ENCODE measurements around the gene RFC2. TPM values are rescaled to one million over a fixed set of nuclear protein-coding genes. Genes with fewer than 3 reads are reported as not detected.

RFC2 gene
- polyA plus RNA-seq, 1 experiment: 11.3 TPM

- POLR2A ChIA-PET: interaction anchor here (0.5 kb wide), 1 partner anchor 14 kb away, joined by 3 read pairs; no protein-coding TSS in a partner anchor
- CTCF ChIA-PET: interaction anchor here (0.6 kb wide), 1 partner anchor 134 kb away, joined by 3 read pairs; no protein-coding TSS in a partner anchor
- H3K27ac ChIP-seq (ENCODE audit: low read depth, low read length): no peak overlapping the region
Observed at GRCh38 chr7:74266191-74266963, 12.2 kb upstream of the RFC2 start.

GRCh38 chr7:74263399-74264120 lies 9.4 kb upstream of the RFC2 start:
- ChIA-PET CTCF (interaction anchor here (0.7 to 1.5 kb wide), 2 partner anchors 21 to 137 kb away, joined by 3 to 4 read pairs; no protein-coding TSS in a partner anchor), POLR2A (no interaction called here)
- H3K27ac ChIP-seq (ENCODE audit: low read depth, low read length): no peak overlapping the region
- no peak overlapping the region for H3K4me3 ChIP-seq (ENCODE audit: low read depth, low read length)
- H3K27me3 ChIP-seq (ENCODE audit: control insufficient read depth, insufficient read depth, low read length): no peaks in the 10 kb centered on the region
- no peak for DNase-seq (ENCODE audit: low read depth, low spot score)
- no peak for TF ChIP-seq CTCF (IDR thresholded peaks at IDR 0.05; ENCODE audit: low read depth, low read length)
- H3K9me3 ChIP-seq (ENCODE audit: control insufficient read depth, insufficient read depth, low read length): no peaks in the 10 kb centered on the region

More at GRCh38 chr7:74266191-74266963, 12.2 kb upstream of the RFC2 start:
- no peak for DNase-seq (ENCODE audit: low read depth, low spot score)
- Histone ChIP-seq H3K27me3 (ENCODE audit: control insufficient read depth, insufficient read depth, low read length) (no peaks in the 10 kb centered on the region), H3K4me3 (ENCODE audit: low read depth, low read length) (no peak overlapping the region), H3K9me3 (ENCODE audit: control insufficient read depth, insufficient read depth, low read length) (no peaks in the 10 kb centered on the region)
- no peak for TF ChIP-seq CTCF (IDR thresholded peaks at IDR 0.05; ENCODE audit: low read depth, low read length)

- no peak for TF ChIP-seq CTCF (IDR thresholded peaks at IDR 0.05; ENCODE audit: low read depth, low read length)
- POLR2A ChIA-PET: interaction anchor here (0.6 kb wide), 1 partner anchor 62 kb away, joined by 7 read pairs; no protein-coding TSS in a partner anchor
- no peaks in the 10 kb centered on the region for H3K9me3 ChIP-seq (ENCODE audit: control insufficient read depth, insufficient read depth, low read length)
- H3K4me3 ChIP-seq (ENCODE audit: low read depth, low read length): no peak overlapping the region
- H3K27me3 ChIP-seq (ENCODE audit: control insufficient read depth, insufficient read depth, low read length): no peaks in the 10 kb centered on the region
- no peak for DNase-seq (ENCODE audit: low read depth, low spot score)
- H3K27ac ChIP-seq (ENCODE audit: low read depth, low read length): no peak overlapping the region
- CTCF ChIA-PET: no interaction called here
Observed at GRCh38 chr7:74262639-74263398, 8.6 kb upstream of the RFC2 start.

- POLR2A ChIA-PET: no interaction called here
- H3K27me3 ChIP-seq (ENCODE audit: control insufficient read depth, insufficient read depth, low read length): no peaks in the 10 kb centered on the region
- no peak for DNase-seq (ENCODE audit: low read depth, low spot score)
- H3K27ac ChIP-seq (ENCODE audit: low read depth, low read length): no peak overlapping the region
- CTCF ChIA-PET: no interaction called here
- H3K9me3 ChIP-seq (ENCODE audit: control insufficient read depth, insufficient read depth, low read length): peaks cover 3% of the 10 kb centered on the region; the same call in 1 of the 2 replicates
- TF ChIP-seq CTCF (IDR thresholded peaks at IDR 0.05; ENCODE audit: low read depth, low read length): no peak
- no peak overlapping the region for H3K4me3 ChIP-seq (ENCODE audit: low read depth, low read length)
Observed at GRCh38 chr7:74258639-74259038, 4.4 kb upstream of the RFC2 start.
